Panc1 (cell line): Measurements from ENCODE around the gene YY1AP1. TPM values are rescaled to one million over a fixed set of nuclear protein-coding genes. Genes with fewer than 3 reads are reported as not detected.
"Not testable (repeated sequence)": the region's sequence is repeated elsewhere in the genome, so short reads cannot be mapped to it uniquely, and the experiment has no call there.

Experiments used
- ATAC-seq: fragments of 200-7000 bp; cut with Tn5 transposase; 2 replicates; pipeline ENCODE4 v1.9.1; 2020; ENCODE audit warnings: mild to moderate bottlenecking, moderate library complexity
- BruUV-seq: library from RNA; stranded (reverse); fragments of 400-500 nt; replicated peaks from 2 replicates; lab custom pipeline; 2021; lab: Mats Ljungman, UMichigan
- CTCF ChIA-PET: fragments of 300-600 bp; sonication (Branson Sonifier 250); formaldehyde crosslinking; loops from one replicate; lab custom pipeline; 2022; ENCODE audit warnings: antibody characterized with exemption; lab: Charles Lee
- POLR2A ChIA-PET: fragments of 300-600 bp; sonication (Branson Sonifier 250); formaldehyde crosslinking; loops from one replicate; lab custom pipeline; 2022; ENCODE audit warnings: antibody characterized with exemption; lab: Charles Lee
- DNase-seq: peaks from one replicate; pipeline ENCODE4 v3.0.0-alpha.2; 2010; ENCODE audit warnings: low read depth, low spot score
- H3K27ac ChIP-seq: 2 replicates; pipeline ENCODE4 v1.5.1; 2011; ENCODE audit warnings: mild to moderate bottlenecking, low read length, inconsistent platforms
- H3K27me3 ChIP-seq: fragments of 200-500 bp; sonication (Bioruptor generic); 2 replicates; pipeline ENCODE4 v1.6.0; 2014; ENCODE audit warnings: low read length, inconsistent platforms; ENCODE audit not compliant: control insufficient read depth, insufficient read depth
- H3K36me3 ChIP-seq: fragments of 200-500 bp; sonication (Bioruptor generic); 2 replicates; pipeline ENCODE4 v1.5.1; 2014; ENCODE audit warnings: inconsistent platforms, mild to moderate bottlenecking, low read length, moderate library complexity; ENCODE audit not compliant: control insufficient read depth, insufficient read depth
- H3K4me1 ChIP-seq: 2 replicates; pipeline ENCODE4 v1.5.1; 2011; ENCODE audit warnings: inconsistent platforms, mild to moderate bottlenecking, low read length, moderate library complexity; ENCODE audit not compliant: control insufficient read depth, insufficient read depth
- H3K4me3 ChIP-seq, 2 experiments: 2 replicates each; pipeline ENCODE4 v1.5.1; 2011 to 2012; ENCODE audit warnings: low read depth in 2 of 2, low read length in 2 of 2, mild to moderate bottlenecking in 2 of 2, inconsistent platforms in 1 of 2, moderate library complexity in 1 of 2
- H3K9me3 ChIP-seq: fragments of 200-500 bp; sonication (Bioruptor generic); 2 replicates; pipeline ENCODE4 v1.5.1; 2014; ENCODE audit warnings: low read depth, mild to moderate bottlenecking, inconsistent platforms, low read length, moderate library complexity; ENCODE audit not compliant: control insufficient read depth, insufficient read depth
- POLR2AphosphoS5 ChIP-seq: IDR thresholded peaks from 2 replicates; pipeline ENCODE4 v1.6.1; 2012; ENCODE audit warnings: mild to moderate bottlenecking, low read depth, low read length, moderate library complexity
- SIN3A ChIP-seq: IDR thresholded peaks from 2 replicates; pipeline ENCODE4 v1.6.1; 2012; ENCODE audit warnings: low read depth, mild to moderate bottlenecking, low read length, moderate library complexity, borderline replicate concordance; ENCODE audit not compliant: insufficient read depth
- TCF7L2 ChIP-seq: IDR thresholded peaks from 2 replicates; pipeline ENCODE4 v1.6.1; 2011; ENCODE audit warnings: mild to moderate bottlenecking, low read depth, low read length, inconsistent platforms
- in situ Hi-C: cut with HindIII; loops from 2 replicates; pipeline ENCODE4 v1.10.0; 2016; ENCODE audit warnings: low sequenced_read_pairs, low pct_unique_long_range_greater_than_20kb
- intact Hi-C: fragments of 100-400 bp; cut with micrococcal nuclease; formaldehyde crosslinking; loops from one replicate; pipeline ENCODE4 v1.10.0; 2022; ENCODE audit not compliant: unreplicated experiment
- total RNA-seq: library from RNA; stranded (reverse); gene quantifications from one replicate; pipeline ENCODE4 v1.2.1, GENCODE V29; 2021; ENCODE audit not compliant: unreplicated experiment
- TF ChIP-seq, protein P1 (sequence below): fragments of 450-650 bp; IDR thresholded peaks from 2 replicates; pipeline ENCODE4 v1.5.1; 2017; ENCODE audit warnings: mild to moderate bottlenecking
- TF ChIP-seq, protein P2 (sequence below), 2 experiments: IDR thresholded peaks; 2 replicates each; pipeline ENCODE4 v1.6.1; 2011 to 2012; ENCODE audit warnings: low read depth in 2 of 2, control low read depth in 1 of 2, low read length in 1 of 2, mild to moderate bottlenecking in 1 of 2, moderate library complexity in 1 of 2; ENCODE audit not compliant: insufficient read depth in 1 of 2

The YY1AP1 gene
- total RNA-seq, 1 experiment from 2014 or later = 58.7 TPM

GRCh38 chr1:155699062-155699461 is 10.5 kb upstream of the YY1AP1 start:
- DNase-seq, H3K4me1 ChIP-seq, H3K9me3 ChIP-seq, H3K36me3 ChIP-seq, H3K4me3 ChIP-seq, BruUV-seq, CTCF ChIA-PET, H3K27me3 ChIP-seq, POLR2A ChIA-PET, intact Hi-C loops, ATAC-seq, H3K27ac ChIP-seq, in situ Hi-C loops: not testable (repeated sequence)

DNA sequence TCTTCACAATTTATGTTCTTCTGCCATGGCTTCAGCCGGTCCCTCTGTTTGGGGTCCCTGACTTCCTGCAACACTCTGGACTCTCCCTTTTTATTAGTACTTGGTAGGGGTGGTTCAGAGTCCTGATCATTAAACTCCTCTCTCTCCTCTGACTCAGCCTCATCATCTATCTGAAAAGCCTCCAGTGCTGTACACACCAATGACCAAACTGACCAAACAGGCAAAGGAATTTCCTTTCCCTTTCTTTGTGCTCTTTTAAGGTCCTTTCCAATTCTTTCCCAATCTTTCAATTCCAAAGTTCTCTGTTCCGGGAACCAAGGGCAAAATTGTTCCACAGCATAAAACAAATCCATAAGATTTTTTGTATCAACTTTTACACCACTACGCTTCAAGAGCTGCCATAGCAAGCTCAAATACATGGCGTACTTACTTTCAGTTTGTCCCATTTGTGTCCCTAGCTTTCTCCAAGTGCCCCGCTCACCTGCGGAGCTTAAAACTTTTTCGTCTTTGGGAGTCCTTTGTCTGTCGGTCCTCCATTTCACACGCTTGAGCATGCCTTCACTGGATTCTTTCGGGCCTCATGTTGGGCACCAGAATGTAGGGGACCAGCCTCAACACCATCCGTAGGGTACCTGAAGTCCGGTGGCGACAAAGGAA is 9.9 kb upstream of the YY1AP1 start:
- ATAC-seq (peak; percentile 60; the same call in 1 of the 2 replicates), DNase-seq (no peak)
- ChIA-PET POLR2A (no interaction called here), CTCF (no interaction called here)
- no peaks in the 10 kb centered on the region for H3K27me3 ChIP-seq
- no peaks in the 10 kb centered on the region; the same call in 1 of the 2 replicates for H3K36me3 ChIP-seq
- in situ Hi-C loops = no loop called here
- H3K4me1 ChIP-seq = peaks cover 6% of the 10 kb centered on the region
- no TSS peak for BruUV-seq
- no peak for TF ChIP-seq POLR2AphosphoS5
- no peak for TF ChIP-seq TCF7L2
- TF ChIP-seq SIN3A = no peak
- TF ChIP-seq, protein P1, sequence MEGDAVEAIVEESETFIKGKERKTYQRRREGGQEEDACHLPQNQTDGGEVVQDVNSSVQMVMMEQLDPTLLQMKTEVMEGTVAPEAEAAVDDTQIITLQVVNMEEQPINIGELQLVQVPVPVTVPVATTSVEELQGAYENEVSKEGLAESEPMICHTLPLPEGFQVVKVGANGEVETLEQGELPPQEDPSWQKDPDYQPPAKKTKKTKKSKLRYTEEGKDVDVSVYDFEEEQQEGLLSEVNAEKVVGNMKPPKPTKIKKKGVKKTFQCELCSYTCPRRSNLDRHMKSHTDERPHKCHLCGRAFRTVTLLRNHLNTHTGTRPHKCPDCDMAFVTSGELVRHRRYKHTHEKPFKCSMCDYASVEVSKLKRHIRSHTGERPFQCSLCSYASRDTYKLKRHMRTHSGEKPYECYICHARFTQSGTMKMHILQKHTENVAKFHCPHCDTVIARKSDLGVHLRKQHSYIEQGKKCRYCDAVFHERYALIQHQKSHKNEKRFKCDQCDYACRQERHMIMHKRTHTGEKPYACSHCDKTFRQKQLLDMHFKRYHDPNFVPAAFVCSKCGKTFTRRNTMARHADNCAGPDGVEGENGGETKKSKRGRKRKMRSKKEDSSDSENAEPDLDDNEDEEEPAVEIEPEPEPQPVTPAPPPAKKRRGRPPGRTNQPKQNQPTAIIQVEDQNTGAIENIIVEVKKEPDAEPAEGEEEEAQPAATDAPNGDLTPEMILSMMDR = no peak
- TF ChIP-seq, protein P2, sequence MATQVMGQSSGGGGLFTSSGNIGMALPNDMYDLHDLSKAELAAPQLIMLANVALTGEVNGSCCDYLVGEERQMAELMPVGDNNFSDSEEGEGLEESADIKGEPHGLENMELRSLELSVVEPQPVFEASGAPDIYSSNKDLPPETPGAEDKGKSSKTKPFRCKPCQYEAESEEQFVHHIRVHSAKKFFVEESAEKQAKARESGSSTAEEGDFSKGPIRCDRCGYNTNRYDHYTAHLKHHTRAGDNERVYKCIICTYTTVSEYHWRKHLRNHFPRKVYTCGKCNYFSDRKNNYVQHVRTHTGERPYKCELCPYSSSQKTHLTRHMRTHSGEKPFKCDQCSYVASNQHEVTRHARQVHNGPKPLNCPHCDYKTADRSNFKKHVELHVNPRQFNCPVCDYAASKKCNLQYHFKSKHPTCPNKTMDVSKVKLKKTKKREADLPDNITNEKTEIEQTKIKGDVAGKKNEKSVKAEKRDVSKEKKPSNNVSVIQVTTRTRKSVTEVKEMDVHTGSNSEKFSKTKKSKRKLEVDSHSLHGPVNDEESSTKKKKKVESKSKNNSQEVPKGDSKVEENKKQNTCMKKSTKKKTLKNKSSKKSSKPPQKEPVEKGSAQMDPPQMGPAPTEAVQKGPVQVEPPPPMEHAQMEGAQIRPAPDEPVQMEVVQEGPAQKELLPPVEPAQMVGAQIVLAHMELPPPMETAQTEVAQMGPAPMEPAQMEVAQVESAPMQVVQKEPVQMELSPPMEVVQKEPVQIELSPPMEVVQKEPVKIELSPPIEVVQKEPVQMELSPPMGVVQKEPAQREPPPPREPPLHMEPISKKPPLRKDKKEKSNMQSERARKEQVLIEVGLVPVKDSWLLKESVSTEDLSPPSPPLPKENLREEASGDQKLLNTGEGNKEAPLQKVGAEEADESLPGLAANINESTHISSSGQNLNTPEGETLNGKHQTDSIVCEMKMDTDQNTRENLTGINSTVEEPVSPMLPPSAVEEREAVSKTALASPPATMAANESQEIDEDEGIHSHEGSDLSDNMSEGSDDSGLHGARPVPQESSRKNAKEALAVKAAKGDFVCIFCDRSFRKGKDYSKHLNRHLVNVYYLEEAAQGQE (IDR thresholded peaks at IDR 0.05; ENCODE audit: insufficient read depth in 1 of 2, low read depth in 2 of 2, low read length in 1 of 2) = no peak
- intact Hi-C loops = no loop called here
- no peaks in the 10 kb centered on the region for H3K9me3 ChIP-seq
- no peak overlapping the region for H3K27ac ChIP-seq
- H3K4me3 ChIP-seq = no peak overlapping the region

GRCh38 chr1:155697616-155698015 is 9.0 kb upstream of the YY1AP1 start:
- H3K4me1 ChIP-seq, DNase-seq, H3K27me3 ChIP-seq, POLR2A ChIA-PET, BruUV-seq, H3K9me3 ChIP-seq, ATAC-seq, H3K36me3 ChIP-seq, intact Hi-C loops, CTCF ChIA-PET, H3K27ac ChIP-seq, H3K4me3 ChIP-seq, in situ Hi-C loops: not testable (repeated sequence)
